Endothelial cell (in vitro differentiated cells): ENCODE measurements around the gene PTPRK. TPM values are rescaled to one million over a fixed set of nuclear protein-coding genes. Genes with fewer than 3 reads are reported as not detected.
"Not testable (repeated sequence)": the region's sequence is repeated elsewhere in the genome, so short reads cannot be mapped to it uniquely, and the experiment has no call there.

ENCODE experiments used
- DNase-seq: peaks from one replicate; pipeline ENCODE4 v3.0.0; 2021; ENCODE audit warnings: low spot score
- H3K27ac Mint-ChIP-seq: one replicate; pipeline ENCODE4 v1.8.0; 2021; ENCODE audit warnings: mixed read lengths, inconsistent platforms; ENCODE audit not compliant: unreplicated experiment
- H3K27me3 Mint-ChIP-seq: one replicate; pipeline ENCODE4 v1.8.0; 2021; ENCODE audit warnings: mild to moderate bottlenecking, moderate library complexity, mixed read lengths, inconsistent platforms; ENCODE audit not compliant: unreplicated experiment
- H3K36me3 Mint-ChIP-seq: one replicate; pipeline ENCODE4 v1.8.0; 2021; ENCODE audit warnings: mild to moderate bottlenecking, low read depth, mixed read lengths, inconsistent platforms; ENCODE audit not compliant: unreplicated experiment
- H3K4me1 Mint-ChIP-seq: one replicate; pipeline ENCODE4 v1.8.0; 2021; ENCODE audit warnings: mild to moderate bottlenecking, mixed read lengths, inconsistent platforms; ENCODE audit not compliant: unreplicated experiment
- H3K4me3 Mint-ChIP-seq: one replicate; pipeline ENCODE4 v1.8.0; 2021; ENCODE audit warnings: mild to moderate bottlenecking, mixed read lengths, inconsistent platforms; ENCODE audit not compliant: unreplicated experiment
- H3K9me3 Mint-ChIP-seq: one replicate; pipeline ENCODE4 v1.8.0; 2021; ENCODE audit warnings: mixed read lengths, inconsistent platforms; ENCODE audit not compliant: unreplicated experiment
- total RNA-seq: library from RNA; stranded (reverse); fragmentation: NEBNext Ultra II Directional; extraction: Animal tissue kit (Norgen Biotek cat#: 25700); gene quantifications from one replicate; pipeline ENCODE4 v1.2.1, GENCODE V29; 2021; ENCODE audit not compliant: unreplicated experiment
- TF ChIP-seq, protein P1 (sequence below): fragments of 200-600 bp; sonication (generic); IDR thresholded peaks from one replicate; pipeline ENCODE4 v1.5.0; 2021; ENCODE audit warnings: antibody characterized with exemption; ENCODE audit not compliant: unreplicated experiment

Gene PTPRK
- total RNA-seq, 1 donor from 2014 or later = 47.3 TPM

GRCh38 chr6:128487055-128487454 is 33.3 kb downstream of the PTPRK start:
- Mint-ChIP-seq H3K36me3 (no peaks in the 10 kb centered on the region), H3K4me3 (no peak overlapping the region), H3K27me3 (no peaks in the 10 kb centered on the region), H3K9me3 (no peaks in the 10 kb centered on the region), H3K27ac (no peak overlapping the region), H3K4me1 (peaks cover 44% of the 10 kb centered on the region)
- DNase-seq = no peak
- TF ChIP-seq, protein P1, sequence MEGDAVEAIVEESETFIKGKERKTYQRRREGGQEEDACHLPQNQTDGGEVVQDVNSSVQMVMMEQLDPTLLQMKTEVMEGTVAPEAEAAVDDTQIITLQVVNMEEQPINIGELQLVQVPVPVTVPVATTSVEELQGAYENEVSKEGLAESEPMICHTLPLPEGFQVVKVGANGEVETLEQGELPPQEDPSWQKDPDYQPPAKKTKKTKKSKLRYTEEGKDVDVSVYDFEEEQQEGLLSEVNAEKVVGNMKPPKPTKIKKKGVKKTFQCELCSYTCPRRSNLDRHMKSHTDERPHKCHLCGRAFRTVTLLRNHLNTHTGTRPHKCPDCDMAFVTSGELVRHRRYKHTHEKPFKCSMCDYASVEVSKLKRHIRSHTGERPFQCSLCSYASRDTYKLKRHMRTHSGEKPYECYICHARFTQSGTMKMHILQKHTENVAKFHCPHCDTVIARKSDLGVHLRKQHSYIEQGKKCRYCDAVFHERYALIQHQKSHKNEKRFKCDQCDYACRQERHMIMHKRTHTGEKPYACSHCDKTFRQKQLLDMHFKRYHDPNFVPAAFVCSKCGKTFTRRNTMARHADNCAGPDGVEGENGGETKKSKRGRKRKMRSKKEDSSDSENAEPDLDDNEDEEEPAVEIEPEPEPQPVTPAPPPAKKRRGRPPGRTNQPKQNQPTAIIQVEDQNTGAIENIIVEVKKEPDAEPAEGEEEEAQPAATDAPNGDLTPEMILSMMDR = no peak

DNA sequence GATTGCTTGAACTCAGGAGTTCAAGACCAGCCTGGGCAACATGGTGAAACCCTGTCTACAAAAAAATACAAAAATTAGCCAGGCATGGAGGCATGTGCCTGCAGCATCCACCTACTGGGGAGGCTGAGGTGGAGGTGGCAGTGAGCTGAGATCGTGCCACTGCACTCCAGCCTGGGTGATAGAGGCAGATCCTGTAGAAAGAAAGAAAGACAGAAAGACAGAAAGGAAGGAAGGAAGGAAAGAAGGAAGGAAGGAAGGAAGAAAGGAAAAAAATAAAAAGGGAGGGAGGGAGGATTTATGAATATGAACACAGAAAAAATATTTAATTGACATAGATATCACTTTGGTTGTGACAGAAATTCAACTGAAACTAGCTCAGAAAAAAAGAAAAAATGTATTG is 33.8 kb downstream of the PTPRK start:
- H3K9me3 Mint-ChIP-seq, DNase-seq, H3K27me3 Mint-ChIP-seq, H3K36me3 Mint-ChIP-seq, H3K4me3 Mint-ChIP-seq, H3K27ac Mint-ChIP-seq: not testable (repeated sequence)
- H3K4me1 Mint-ChIP-seq = peaks cover 39% of the 10 kb centered on the region

GRCh38 chr6:128483472-128484135 is 36.8 kb downstream of the PTPRK start:
- no peaks in the 10 kb centered on the region for H3K9me3 Mint-ChIP-seq
- H3K36me3 Mint-ChIP-seq = no peaks in the 10 kb centered on the region
- DNase-seq = no peak
- no peak overlapping the region for H3K4me3 Mint-ChIP-seq
- H3K4me1 Mint-ChIP-seq = peaks cover 21% of the 10 kb centered on the region
- H3K27ac Mint-ChIP-seq = peak overlapping the region; percentile 92
- TF ChIP-seq, protein P1 = no peak
- H3K27me3 Mint-ChIP-seq = no peaks in the 10 kb centered on the region

DNA sequence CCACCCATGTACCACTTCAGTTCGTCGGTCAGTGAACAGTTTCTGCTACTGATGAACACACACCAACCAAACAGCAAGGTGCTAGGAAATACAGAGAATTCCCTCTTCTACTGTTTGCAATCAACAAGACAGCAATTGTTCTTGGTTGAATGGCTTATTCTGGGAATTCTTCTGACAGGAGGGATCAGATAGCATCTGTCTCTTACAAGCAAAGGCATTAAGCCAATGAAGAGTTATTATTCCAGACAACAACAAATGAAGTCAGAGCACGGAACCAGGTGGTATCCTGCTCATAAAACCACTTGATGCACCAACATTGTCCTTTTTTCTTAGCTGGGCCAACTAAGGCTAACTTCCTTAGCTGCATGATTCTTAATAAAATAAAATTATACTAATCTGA is 37.8 kb downstream of the PTPRK start:
- Mint-ChIP-seq H3K9me3 (no peaks in the 10 kb centered on the region), H3K36me3 (no peaks in the 10 kb centered on the region), H3K4me1 (peaks cover 21% of the 10 kb centered on the region)

DNA sequence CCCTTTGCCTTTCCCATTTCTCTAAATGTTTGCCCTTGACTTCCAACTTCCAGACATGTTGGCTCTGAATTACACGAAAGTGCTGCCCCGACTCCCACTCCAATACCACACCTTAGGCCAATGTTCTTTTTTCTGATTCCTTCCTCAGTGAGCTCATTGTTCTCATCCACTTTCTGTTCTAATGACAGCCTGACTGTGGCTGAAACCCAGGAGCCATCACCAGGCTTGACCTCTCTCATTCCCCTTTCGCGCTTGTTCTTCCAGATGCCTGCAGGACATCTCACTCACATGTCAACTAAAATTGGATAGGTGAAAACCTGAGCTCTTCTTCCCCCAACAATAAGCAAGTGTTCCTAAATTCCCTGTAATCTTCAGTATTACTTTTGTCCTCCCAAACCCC is 40.4 kb downstream of the PTPRK start:
- H3K27me3 Mint-ChIP-seq = no peaks in the 10 kb centered on the region
- no peak overlapping the region for H3K4me3 Mint-ChIP-seq
- H3K4me1 Mint-ChIP-seq = peaks cover 15% of the 10 kb centered on the region
- TF ChIP-seq, protein P1 = no peak
- no peaks in the 10 kb centered on the region for H3K36me3 Mint-ChIP-seq
- no peaks in the 10 kb centered on the region for H3K9me3 Mint-ChIP-seq
- no peak overlapping the region for H3K27ac Mint-ChIP-seq
- no peak for DNase-seq

More for the DNA sequence above, 37.8 kb downstream of the PTPRK start:
- DNase-seq = no peak
- TF ChIP-seq, protein P1 = no peak
- no peaks in the 10 kb centered on the region for H3K27me3 Mint-ChIP-seq
- no peak overlapping the region for H3K4me3 Mint-ChIP-seq
- H3K27ac Mint-ChIP-seq = no peak overlapping the region
